ENCODE data around the gene MBP.

The MBP gene

GRCh38 chr18:77020561-77020960 lies 112.0 kb downstream of the MBP start:
- no peak for TF ChIP-seq REST (IDR thresholded peaks at IDR 0.05; ENCODE audit: insufficient read depth in 1 of 2, low read depth in 2 of 2, low read length in 2 of 2)
- TF ChIP-seq FOXP2 (optimal IDR thresholded peaks at IDR 0.05; ENCODE audit: borderline replicate concordance, extremely low read depth, extremely low read length, insufficient read depth): no peak
- no peak for TF ChIP-seq SIN3A (IDR thresholded peaks at IDR 0.05; ENCODE audit: borderline replicate concordance, insufficient read depth, low read length)
- no peak for TF ChIP-seq POLR2AphosphoS5 (IDR thresholded peaks at IDR 0.05; ENCODE audit: low read depth, low read length)
- no peak for TF ChIP-seq TAF1 (IDR thresholded peaks at IDR 0.05; ENCODE audit: borderline replicate concordance, insufficient read depth, low read length)

- no peak for TF ChIP-seq SIN3A (IDR thresholded peaks at IDR 0.05; ENCODE audit: borderline replicate concordance, insufficient read depth, low read length)
- TF ChIP-seq REST (IDR thresholded peaks at IDR 0.05; ENCODE audit: insufficient read depth in 1 of 2, low read depth in 2 of 2, low read length in 2 of 2): no peak
- TF ChIP-seq POLR2AphosphoS5 (IDR thresholded peaks at IDR 0.05; ENCODE audit: low read depth, low read length): no peak
- no peak for TF ChIP-seq TAF1 (IDR thresholded peaks at IDR 0.05; ENCODE audit: borderline replicate concordance, insufficient read depth, low read length)
- no peak for TF ChIP-seq FOXP2 (optimal IDR thresholded peaks at IDR 0.05; ENCODE audit: borderline replicate concordance, extremely low read depth, extremely low read length, insufficient read depth)
Observed at GRCh38 chr18:77019641-77020040, 112.9 kb downstream of the MBP start.

- TF ChIP-seq FOXP2 (optimal IDR thresholded peaks at IDR 0.05; ENCODE audit: borderline replicate concordance, extremely low read depth, extremely low read length, insufficient read depth) (no peak), TAF1 (IDR thresholded peaks at IDR 0.05; ENCODE audit: borderline replicate concordance, insufficient read depth, low read length) (no peak), POLR2AphosphoS5 (IDR thresholded peaks at IDR 0.05; ENCODE audit: low read depth, low read length) (no peak), SIN3A (IDR thresholded peaks at IDR 0.05; ENCODE audit: borderline replicate concordance, insufficient read depth, low read length) (no peak), REST (IDR thresholded peaks at IDR 0.05; ENCODE audit: insufficient read depth in 1 of 2, low read depth in 2 of 2, low read length in 2 of 2) (no peak)
Observed at GRCh38 chr18:77017355-77017754, 115.2 kb downstream of the MBP start.

GRCh38 chr18:77016936-77017335 lies 115.6 kb downstream of the MBP start:
- no peak for TF ChIP-seq REST (IDR thresholded peaks at IDR 0.05; ENCODE audit: insufficient read depth in 1 of 2, low read depth in 2 of 2, low read length in 2 of 2)
- TF ChIP-seq TAF1 (IDR thresholded peaks at IDR 0.05; ENCODE audit: borderline replicate concordance, insufficient read depth, low read length): no peak
- no peak for TF ChIP-seq FOXP2 (optimal IDR thresholded peaks at IDR 0.05; ENCODE audit: borderline replicate concordance, extremely low read depth, extremely low read length, insufficient read depth)
- TF ChIP-seq SIN3A (IDR thresholded peaks at IDR 0.05; ENCODE audit: borderline replicate concordance, insufficient read depth, low read length): no peak
- TF ChIP-seq POLR2AphosphoS5 (IDR thresholded peaks at IDR 0.05; ENCODE audit: low read depth, low read length): no peak

Data from PFSK-1 (cell line).